ENCODE data around the gene SP5.

DNA sequence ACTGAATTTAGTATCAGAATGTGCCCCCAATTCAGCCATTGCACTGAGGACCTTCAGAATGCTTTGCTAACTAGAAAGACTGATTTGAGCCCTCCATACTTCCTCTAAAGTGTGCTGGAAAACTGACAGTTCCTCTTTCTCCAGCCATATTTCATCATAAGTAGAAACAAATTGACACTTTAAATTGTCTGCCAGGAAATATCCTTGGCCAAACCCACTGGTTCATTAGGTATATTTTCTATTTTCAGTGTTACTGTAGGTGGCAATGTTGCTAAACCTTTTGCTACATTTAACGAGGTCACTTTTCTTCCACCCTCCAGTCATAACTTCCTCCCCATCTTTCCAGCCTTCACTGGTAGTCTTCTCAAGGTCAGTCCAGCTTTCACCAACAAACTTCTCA lies 21.5 kb downstream of the SP5 start:
- TF ChIP-seq, protein P1, sequence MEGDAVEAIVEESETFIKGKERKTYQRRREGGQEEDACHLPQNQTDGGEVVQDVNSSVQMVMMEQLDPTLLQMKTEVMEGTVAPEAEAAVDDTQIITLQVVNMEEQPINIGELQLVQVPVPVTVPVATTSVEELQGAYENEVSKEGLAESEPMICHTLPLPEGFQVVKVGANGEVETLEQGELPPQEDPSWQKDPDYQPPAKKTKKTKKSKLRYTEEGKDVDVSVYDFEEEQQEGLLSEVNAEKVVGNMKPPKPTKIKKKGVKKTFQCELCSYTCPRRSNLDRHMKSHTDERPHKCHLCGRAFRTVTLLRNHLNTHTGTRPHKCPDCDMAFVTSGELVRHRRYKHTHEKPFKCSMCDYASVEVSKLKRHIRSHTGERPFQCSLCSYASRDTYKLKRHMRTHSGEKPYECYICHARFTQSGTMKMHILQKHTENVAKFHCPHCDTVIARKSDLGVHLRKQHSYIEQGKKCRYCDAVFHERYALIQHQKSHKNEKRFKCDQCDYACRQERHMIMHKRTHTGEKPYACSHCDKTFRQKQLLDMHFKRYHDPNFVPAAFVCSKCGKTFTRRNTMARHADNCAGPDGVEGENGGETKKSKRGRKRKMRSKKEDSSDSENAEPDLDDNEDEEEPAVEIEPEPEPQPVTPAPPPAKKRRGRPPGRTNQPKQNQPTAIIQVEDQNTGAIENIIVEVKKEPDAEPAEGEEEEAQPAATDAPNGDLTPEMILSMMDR (IDR thresholded peaks at IDR 0.05) = peak in 3 of 7 experiments; percentile 5 to 34 (median 15)
- no peak for TF ChIP-seq POLR2A (IDR thresholded peaks at IDR 0.05)

Measured in body of pancreas (tissue), 4 donors.